HEK293 (cell line): Measurements from ENCODE around the gene IL9.

Source experiments
- CTCF ChIA-PET: fragments of 350-600 bp; formaldehyde crosslinking; extraction: SDS; loops from one replicate; lab custom pipeline; 2021; ENCODE audit warnings: antibody characterized with exemption; lab: Yijun Ruan, JAX
- POLR2A ChIA-PET: fragments of 300-600 bp; formaldehyde crosslinking; extraction: SDS; loops from one replicate; lab custom pipeline; 2020; ENCODE audit warnings: antibody characterized with exemption, inconsistent platforms; lab: Yijun Ruan, JAX
- H3K27ac ChIP-seq: fragments of 200-500 bp; sonication (Bioruptor generic); 2 replicates; pipeline ENCODE4 v1.5.1; 2014; ENCODE audit warnings: low read depth, low read length, control low read depth, inconsistent platforms; ENCODE audit errors: extremely low read depth
- H3K36me3 ChIP-seq, 2 experiments: fragments of 200-500 bp in 1 of 2; sonication (Bioruptor generic) in 1 of 2; 1 replicate in 1 of 2; 2 replicates in 1 of 2; pipeline ENCODE4 v1.5.1; 2014 to 2017; ENCODE audit warnings: inconsistent platforms in 2 of 2, low read length in 2 of 2; ENCODE audit not compliant: control insufficient read depth in 2 of 2, insufficient read depth in 1 of 2
- H3K4me1 ChIP-seq: fragments of 200-500 bp; sonication (Bioruptor generic); 2 replicates; pipeline ENCODE4 v1.5.1; 2014; ENCODE audit warnings: mild to moderate bottlenecking, low read length, inconsistent platforms; ENCODE audit not compliant: control insufficient read depth, insufficient read depth
- H3K4me3 ChIP-seq: 2 replicates; pipeline ENCODE4 v1.5.1; 2011; ENCODE audit warnings: low read depth, mild to moderate bottlenecking, control low read depth, low read length, moderate library complexity
- H3K9me3 ChIP-seq: fragments of 200-500 bp; sonication (Bioruptor generic); 2 replicates; pipeline ENCODE4 v1.5.1; 2014; ENCODE audit warnings: low read depth, low read length, inconsistent platforms; ENCODE audit not compliant: control insufficient read depth, insufficient read depth
- BCL11B ChIP-seq: fragments of 450-650 bp; formaldehyde crosslinking; IDR thresholded peaks from 2 replicates; pipeline ENCODE4 v1.5.1; 2016; ENCODE audit warnings: low read depth, missing biosample characterization, missing genetic modification characterization
- GLIS1 ChIP-seq: fragments of 450-650 bp; formaldehyde crosslinking; IDR thresholded peaks from 2 replicates; pipeline ENCODE4 v1.5.1; 2016; ENCODE audit warnings: missing biosample characterization, missing genetic modification characterization
- HOXC10 ChIP-seq: sonication (generic); formaldehyde crosslinking; IDR thresholded peaks from 2 replicates; pipeline ENCODE4 v1.8.1; 2023; ENCODE audit warnings: mild to moderate bottlenecking, missing genetic modification reagents
- HOXD13 ChIP-seq: sonication (generic); formaldehyde crosslinking; IDR thresholded peaks from 2 replicates; pipeline ENCODE4 v1.8.0; 2022; ENCODE audit warnings: missing genetic modification reagents, borderline replicate concordance
- IKZF3 ChIP-seq: fragments of 450-650 bp; IDR thresholded peaks from 2 replicates; pipeline ENCODE4 v1.5.0; 2018; ENCODE audit warnings: missing biosample characterization, mild to moderate bottlenecking, missing genetic modification characterization, moderate library complexity
- KLF1 ChIP-seq: fragments of 450-650 bp; formaldehyde crosslinking; IDR thresholded peaks from 2 replicates; pipeline ENCODE4 v1.5.1; 2016; ENCODE audit warnings: missing biosample characterization, missing genetic modification characterization
- OVOL3 ChIP-seq: fragments of 450-650 bp; formaldehyde crosslinking; IDR thresholded peaks from 2 replicates; pipeline ENCODE4 v1.5.1; 2016; ENCODE audit warnings: missing biosample characterization, missing genetic modification characterization
- SCRT1 ChIP-seq: fragments of 450-650 bp; formaldehyde crosslinking; IDR thresholded peaks from 2 replicates; pipeline ENCODE4 v1.5.1; 2016; ENCODE audit warnings: missing biosample characterization, missing genetic modification characterization, borderline replicate concordance
- ZBTB20 ChIP-seq: fragments of 450-650 bp; formaldehyde crosslinking; IDR thresholded peaks from 2 replicates; pipeline ENCODE4 v1.5.1; 2016; ENCODE audit warnings: missing biosample characterization, missing genetic modification characterization
- ZBTB7A ChIP-seq: fragments of 450-650 bp; formaldehyde crosslinking; IDR thresholded peaks from 2 replicates; pipeline ENCODE4 v1.5.1; 2016; ENCODE audit warnings: low read depth, missing biosample characterization, missing genetic modification characterization
- ZBTB8A ChIP-seq: fragments of 450-650 bp; formaldehyde crosslinking; IDR thresholded peaks from 2 replicates; pipeline ENCODE4 v1.5.1; 2016; ENCODE audit warnings: missing biosample characterization, missing genetic modification characterization
- ZNF112 ChIP-seq: fragments of 450-650 bp; formaldehyde crosslinking; IDR thresholded peaks from 2 replicates; pipeline ENCODE4 v1.5.0; 2017; ENCODE audit warnings: missing biosample characterization, missing genetic modification characterization
- ZNF132 ChIP-seq: fragments of 450-650 bp; formaldehyde crosslinking; IDR thresholded peaks from 2 replicates; pipeline ENCODE4 v1.5.1; 2017; ENCODE audit warnings: missing biosample characterization, missing genetic modification characterization, borderline replicate concordance
- ZNF16 ChIP-seq: fragments of 450-650 bp; formaldehyde crosslinking; IDR thresholded peaks from 2 replicates; pipeline ENCODE4 v1.5.1; 2016; ENCODE audit warnings: low read depth, missing biosample characterization, missing genetic modification characterization
- ZNF184 ChIP-seq: fragments of 450-650 bp; IDR thresholded peaks from 2 replicates; pipeline ENCODE4 v1.5.1; 2018; ENCODE audit warnings: missing biosample characterization, mild to moderate bottlenecking, missing genetic modification characterization
- ZNF214 ChIP-seq: fragments of 450-650 bp; formaldehyde crosslinking; IDR thresholded peaks from 2 replicates; pipeline ENCODE4 v1.5.1; 2017; ENCODE audit warnings: missing biosample characterization, mild to moderate bottlenecking, missing genetic modification characterization, borderline replicate concordance
- ZNF24 ChIP-seq: fragments of 450-650 bp; formaldehyde crosslinking; IDR thresholded peaks from 2 replicates; pipeline ENCODE4 v1.5.1; 2016; ENCODE audit warnings: missing biosample characterization, missing genetic modification characterization
- ZNF292 ChIP-seq: fragments of 450-650 bp; formaldehyde crosslinking; IDR thresholded peaks from 2 replicates; pipeline ENCODE4 v1.5.1; 2016; ENCODE audit warnings: low read depth, missing biosample characterization, missing genetic modification characterization, borderline replicate concordance
- ZNF433 ChIP-seq: fragments of 450-650 bp; formaldehyde crosslinking; IDR thresholded peaks from 2 replicates; pipeline ENCODE4 v1.5.1; 2016; ENCODE audit warnings: missing biosample characterization, missing genetic modification characterization, low read depth
- ZNF48 ChIP-seq: fragments of 450-650 bp; formaldehyde crosslinking; IDR thresholded peaks from 2 replicates; pipeline ENCODE4 v1.5.1; 2016; ENCODE audit warnings: missing biosample characterization, missing genetic modification characterization
- ZNF521 ChIP-seq: fragments of 450-650 bp; formaldehyde crosslinking; IDR thresholded peaks from 2 replicates; pipeline ENCODE4 v1.5.1; 2017; ENCODE audit warnings: missing biosample characterization, mild to moderate bottlenecking, missing genetic modification characterization
- ZNF529 ChIP-seq: fragments of 450-650 bp; formaldehyde crosslinking; IDR thresholded peaks from 2 replicates; pipeline ENCODE4 v1.5.1; 2017; ENCODE audit warnings: missing genetic modification characterization, missing biosample characterization; ENCODE audit not compliant: insufficient replicate concordance
- ZNF623 ChIP-seq: fragments of 450-650 bp; formaldehyde crosslinking; IDR thresholded peaks from 2 replicates; pipeline ENCODE4 v1.5.1; 2016; ENCODE audit warnings: missing biosample characterization, missing genetic modification characterization
- TF ChIP-seq, protein P1 (sequence below): fragments of 450-650 bp; formaldehyde crosslinking; IDR thresholded peaks from 2 replicates; pipeline ENCODE4 v1.5.1; 2016; ENCODE audit warnings: missing biosample characterization, missing genetic modification characterization, low read depth
- TF ChIP-seq, protein P2 (sequence below): fragments of 450-650 bp; formaldehyde crosslinking; conservative IDR thresholded peaks from 2 replicates; pipeline ENCODE4 v1.5.1; 2016; ENCODE audit warnings: low read depth, missing biosample characterization, missing genetic modification characterization
- TF ChIP-seq, protein P3 (sequence below): fragments of 450-650 bp; formaldehyde crosslinking; IDR thresholded peaks from 2 replicates; pipeline ENCODE4 v1.5.1; 2016; ENCODE audit warnings: missing biosample characterization, missing genetic modification characterization
- TF ChIP-seq, protein P4 (sequence below): fragments of 450-650 bp; formaldehyde crosslinking; IDR thresholded peaks from 2 replicates; pipeline ENCODE4 v1.5.1; 2016; ENCODE audit warnings: missing biosample characterization, missing genetic modification characterization
- TF ChIP-seq, protein P5 (sequence below): fragments of 450-650 bp; formaldehyde crosslinking; IDR thresholded peaks from 2 replicates; pipeline ENCODE4; 2016; ENCODE audit warnings: missing biosample characterization, missing genetic modification characterization

Gene IL9

DNA sequence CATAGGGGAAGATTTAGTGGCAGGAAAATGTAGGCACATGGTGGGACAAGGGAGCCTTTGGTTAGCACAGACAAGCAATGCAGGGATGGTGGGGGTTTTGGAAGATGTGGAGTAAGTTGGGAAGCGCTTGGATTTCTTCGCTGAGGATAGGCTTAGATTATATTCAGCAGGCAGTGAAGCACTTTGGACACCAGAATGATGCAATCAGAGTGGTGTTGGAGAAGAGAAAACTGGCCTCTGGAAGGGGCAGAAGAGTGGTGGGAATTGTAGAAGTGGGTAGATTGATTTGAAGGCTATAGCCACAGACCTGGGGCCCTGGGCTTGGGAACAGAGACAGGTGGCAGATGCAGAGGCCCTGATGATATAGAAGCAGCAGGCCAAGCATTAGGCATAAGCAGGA lies 32.9 kb downstream of the IL9 start:
- CTCF ChIA-PET = no interaction called here
- no peaks in the 10 kb centered on the region for H3K9me3 ChIP-seq
- no peak overlapping the region for H3K4me3 ChIP-seq
- no peaks in the 10 kb centered on the region for H3K4me1 ChIP-seq
- no peaks in the 10 kb centered on the region for H3K36me3 ChIP-seq
- TF ChIP-seq ZBTB7A = no peak
- no peak for TF ChIP-seq ZNF433 (tag by site-specific recombination)
- no peak for TF ChIP-seq IKZF3 (tag by site-specific recombination)
- no peak for TF ChIP-seq ZNF214 (tag by site-specific recombination)
- TF ChIP-seq ZNF132 (tag by site-specific recombination) = no peak
- TF ChIP-seq, protein P1, sequence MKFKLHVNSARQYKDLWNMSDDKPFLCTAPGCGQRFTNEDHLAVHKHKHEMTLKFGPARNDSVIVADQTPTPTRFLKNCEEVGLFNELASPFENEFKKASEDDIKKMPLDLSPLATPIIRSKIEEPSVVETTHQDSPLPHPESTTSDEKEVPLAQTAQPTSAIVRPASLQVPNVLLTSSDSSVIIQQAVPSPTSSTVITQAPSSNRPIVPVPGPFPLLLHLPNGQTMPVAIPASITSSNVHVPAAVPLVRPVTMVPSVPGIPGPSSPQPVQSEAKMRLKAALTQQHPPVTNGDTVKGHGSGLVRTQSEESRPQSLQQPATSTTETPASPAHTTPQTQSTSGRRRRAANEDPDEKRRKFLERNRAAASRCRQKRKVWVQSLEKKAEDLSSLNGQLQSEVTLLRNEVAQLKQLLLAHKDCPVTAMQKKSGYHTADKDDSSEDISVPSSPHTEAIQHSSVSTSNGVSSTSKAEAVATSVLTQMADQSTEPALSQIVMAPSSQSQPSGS (tag by site-specific recombination) = no peak
- no peak for TF ChIP-seq ZNF292 (tag by site-specific recombination)
- no peak for TF ChIP-seq ZBTB20
- no peak for TF ChIP-seq ZNF184
- no peak for TF ChIP-seq ZNF48
- no peak for TF ChIP-seq GLIS1 (tag by site-specific recombination)
- no peak overlapping the region for H3K27ac ChIP-seq
- POLR2A ChIA-PET = no interaction called here

DNA sequence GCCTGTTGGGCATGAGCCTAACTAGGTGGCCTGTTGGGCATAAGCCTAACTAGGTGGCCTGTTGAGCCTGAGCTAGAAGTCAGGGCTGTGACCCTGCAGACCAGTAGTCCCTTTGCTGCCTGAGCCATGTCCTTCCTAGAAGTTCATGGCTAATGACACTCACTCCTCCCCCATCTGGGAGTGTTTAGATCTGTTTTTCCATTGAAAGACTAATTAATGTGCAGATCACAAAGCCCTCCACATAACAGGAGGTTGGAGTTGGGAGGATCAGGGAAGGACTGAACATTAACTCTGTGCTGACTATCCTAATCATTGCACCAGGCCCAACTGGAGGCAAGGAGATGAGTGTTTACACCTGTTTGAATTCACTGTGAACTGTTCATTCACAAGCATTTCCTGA lies 33.6 kb downstream of the IL9 start:
- ChIA-PET CTCF (interaction anchor here (1.0 kb wide), 1 partner anchor 301 kb away, joined by 3 read pairs; no protein-coding TSS in a partner anchor), POLR2A (no interaction called here)
- TF ChIP-seq ZNF24 (no peak), ZNF623 (tag by site-specific recombination) (no peak), ZNF184 (no peak), ZNF112 (tag by site-specific recombination) (no peak), HOXD13 (CRISPR knock-in tag) (no peak), SCRT1 (no peak), KLF1 (no peak), ZNF529 (no peak), HOXC10 (CRISPR knock-in tag) (no peak), ZNF16 (tag by site-specific recombination) (no peak), OVOL3 (tag by site-specific recombination) (no peak), ZBTB8A (tag by site-specific recombination) (no peak), ZNF521 (no peak), BCL11B (no peak)
- TF ChIP-seq, protein P2, sequence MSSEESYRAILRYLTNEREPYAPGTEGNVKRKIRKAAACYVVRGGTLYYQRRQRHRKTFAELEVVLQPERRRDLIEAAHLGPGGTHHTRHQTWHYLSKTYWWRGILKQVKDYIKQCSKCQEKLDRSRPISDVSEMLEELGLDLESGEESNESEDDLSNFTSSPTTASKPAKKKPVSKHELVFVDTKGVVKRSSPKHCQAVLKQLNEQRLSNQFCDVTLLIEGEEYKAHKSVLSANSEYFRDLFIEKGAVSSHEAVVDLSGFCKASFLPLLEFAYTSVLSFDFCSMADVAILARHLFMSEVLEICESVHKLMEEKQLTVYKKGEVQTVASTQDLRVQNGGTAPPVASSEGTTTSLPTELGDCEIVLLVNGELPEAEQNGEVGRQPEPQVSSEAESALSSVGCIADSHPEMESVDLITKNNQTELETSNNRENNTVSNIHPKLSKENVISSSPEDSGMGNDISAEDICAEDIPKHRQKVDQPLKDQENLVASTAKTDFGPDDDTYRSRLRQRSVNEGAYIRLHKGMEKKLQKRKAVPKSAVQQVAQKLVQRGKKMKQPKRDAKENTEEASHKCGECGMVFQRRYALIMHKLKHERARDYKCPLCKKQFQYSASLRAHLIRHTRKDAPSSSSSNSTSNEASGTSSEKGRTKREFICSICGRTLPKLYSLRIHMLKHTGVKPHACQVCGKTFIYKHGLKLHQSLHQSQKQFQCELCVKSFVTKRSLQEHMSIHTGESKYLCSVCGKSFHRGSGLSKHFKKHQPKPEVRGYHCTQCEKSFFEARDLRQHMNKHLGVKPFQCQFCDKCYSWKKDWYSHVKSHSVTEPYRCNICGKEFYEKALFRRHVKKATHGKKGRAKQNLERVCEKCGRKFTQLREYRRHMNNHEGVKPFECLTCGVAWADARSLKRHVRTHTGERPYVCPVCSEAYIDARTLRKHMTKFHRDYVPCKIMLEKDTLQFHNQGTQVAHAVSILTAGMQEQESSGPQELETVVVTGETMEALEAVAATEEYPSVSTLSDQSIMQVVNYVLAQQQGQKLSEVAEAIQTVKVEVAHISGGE (tag by site-specific recombination) = no peak
- TF ChIP-seq, protein P3, sequence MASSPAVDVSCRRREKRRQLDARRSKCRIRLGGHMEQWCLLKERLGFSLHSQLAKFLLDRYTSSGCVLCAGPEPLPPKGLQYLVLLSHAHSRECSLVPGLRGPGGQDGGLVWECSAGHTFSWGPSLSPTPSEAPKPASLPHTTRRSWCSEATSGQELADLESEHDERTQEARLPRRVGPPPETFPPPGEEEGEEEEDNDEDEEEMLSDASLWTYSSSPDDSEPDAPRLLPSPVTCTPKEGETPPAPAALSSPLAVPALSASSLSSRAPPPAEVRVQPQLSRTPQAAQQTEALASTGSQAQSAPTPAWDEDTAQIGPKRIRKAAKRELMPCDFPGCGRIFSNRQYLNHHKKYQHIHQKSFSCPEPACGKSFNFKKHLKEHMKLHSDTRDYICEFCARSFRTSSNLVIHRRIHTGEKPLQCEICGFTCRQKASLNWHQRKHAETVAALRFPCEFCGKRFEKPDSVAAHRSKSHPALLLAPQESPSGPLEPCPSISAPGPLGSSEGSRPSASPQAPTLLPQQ = no peak
- TF ChIP-seq, protein P4, sequence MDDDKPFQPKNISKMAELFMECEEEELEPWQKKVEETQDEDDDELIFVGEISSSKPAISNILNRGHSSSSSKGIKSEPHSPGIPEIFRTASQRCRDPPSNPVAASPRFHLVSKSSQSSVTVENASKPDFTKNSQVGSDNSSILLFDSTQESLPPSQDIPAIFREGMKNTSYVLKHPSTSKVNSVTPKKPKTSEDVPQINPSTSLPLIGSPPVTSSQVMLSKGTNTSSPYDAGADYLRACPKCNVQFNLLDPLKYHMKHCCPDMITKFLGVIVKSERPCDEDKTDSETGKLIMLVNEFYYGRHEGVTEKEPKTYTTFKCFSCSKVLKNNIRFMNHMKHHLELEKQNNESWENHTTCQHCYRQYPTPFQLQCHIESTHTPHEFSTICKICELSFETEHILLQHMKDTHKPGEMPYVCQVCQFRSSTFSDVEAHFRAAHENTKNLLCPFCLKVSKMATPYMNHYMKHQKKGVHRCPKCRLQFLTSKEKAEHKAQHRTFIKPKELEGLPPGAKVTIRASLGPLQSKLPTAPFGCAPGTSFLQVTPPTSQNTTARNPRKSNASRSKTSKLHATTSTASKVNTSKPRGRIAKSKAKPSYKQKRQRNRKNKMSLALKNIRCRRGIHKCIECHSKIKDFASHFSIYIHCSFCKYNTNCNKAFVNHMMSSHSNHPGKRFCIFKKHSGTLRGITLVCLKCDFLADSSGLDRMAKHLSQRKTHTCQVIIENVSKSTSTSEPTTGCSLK (tag by site-specific recombination) = no peak
- TF ChIP-seq, protein P5, sequence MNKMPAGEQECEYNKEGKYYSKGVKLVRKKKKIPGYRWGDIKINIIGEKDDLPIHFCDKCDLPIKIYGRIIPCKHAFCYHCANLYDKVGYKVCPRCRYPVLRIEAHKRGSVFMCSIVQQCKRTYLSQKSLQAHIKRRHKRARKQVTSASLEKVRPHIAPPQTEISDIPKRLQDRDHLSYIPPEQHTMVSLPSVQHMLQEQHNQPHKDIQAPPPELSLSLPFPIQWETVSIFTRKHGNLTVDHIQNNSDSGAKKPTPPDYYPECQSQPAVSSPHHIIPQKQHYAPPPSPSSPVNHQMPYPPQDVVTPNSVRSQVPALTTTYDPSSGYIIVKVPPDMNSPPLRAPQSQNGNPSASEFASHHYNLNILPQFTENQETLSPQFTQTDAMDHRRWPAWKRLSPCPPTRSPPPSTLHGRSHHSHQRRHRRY = no peak
- Histone ChIP-seq H3K4me3 (no peak overlapping the region), H3K27ac (no peak overlapping the region), H3K4me1 (no peaks in the 10 kb centered on the region), H3K36me3 (no peaks in the 10 kb centered on the region), H3K9me3 (no peaks in the 10 kb centered on the region)
